Activated CD8-positive, alpha-beta memory T cell treated with anti-CD3 and anti-CD28 coated beads, Interleukin-2, amount 50 U/mL, for 4 hours (primary cell): Measurements from ENCODE around the gene OCA2.
"Not testable (repeated sequence)": the region's sequence is repeated elsewhere in the genome, so short reads cannot be mapped to it uniquely, and the experiment has no call there.

Experiments
- DNase-seq: peaks from one replicate; pipeline ENCODE4 v3.0.0-alpha.2; 2020

The OCA2 gene

GRCh38 chr15:28021281-28022039 lies 77.7 kb downstream of the OCA2 start:
- no peak for DNase-seq

DNA sequence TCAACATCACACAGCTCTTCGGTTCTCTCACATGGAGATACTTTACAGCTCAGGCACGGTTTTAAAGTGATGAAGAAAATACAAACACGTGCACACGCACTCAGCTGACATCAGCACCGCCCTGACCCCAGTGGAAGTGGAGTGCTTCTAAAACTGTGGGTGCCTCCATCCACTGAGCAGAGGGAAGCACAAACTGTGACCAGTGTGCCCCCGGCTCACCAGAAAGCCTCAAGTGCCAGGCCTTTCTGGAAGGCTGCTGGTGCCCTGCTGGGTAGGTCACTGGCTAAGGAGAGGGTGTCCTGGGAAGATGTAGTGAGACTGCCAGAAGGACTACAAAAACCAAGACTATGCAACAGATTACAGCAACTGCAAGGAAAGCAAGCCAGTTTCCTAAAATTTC lies 78.5 kb downstream of the OCA2 start:
- no peak for DNase-seq

GRCh38 chr15:28019594-28020309 lies 79.4 kb downstream of the OCA2 start:
- no peak for DNase-seq

DNA sequence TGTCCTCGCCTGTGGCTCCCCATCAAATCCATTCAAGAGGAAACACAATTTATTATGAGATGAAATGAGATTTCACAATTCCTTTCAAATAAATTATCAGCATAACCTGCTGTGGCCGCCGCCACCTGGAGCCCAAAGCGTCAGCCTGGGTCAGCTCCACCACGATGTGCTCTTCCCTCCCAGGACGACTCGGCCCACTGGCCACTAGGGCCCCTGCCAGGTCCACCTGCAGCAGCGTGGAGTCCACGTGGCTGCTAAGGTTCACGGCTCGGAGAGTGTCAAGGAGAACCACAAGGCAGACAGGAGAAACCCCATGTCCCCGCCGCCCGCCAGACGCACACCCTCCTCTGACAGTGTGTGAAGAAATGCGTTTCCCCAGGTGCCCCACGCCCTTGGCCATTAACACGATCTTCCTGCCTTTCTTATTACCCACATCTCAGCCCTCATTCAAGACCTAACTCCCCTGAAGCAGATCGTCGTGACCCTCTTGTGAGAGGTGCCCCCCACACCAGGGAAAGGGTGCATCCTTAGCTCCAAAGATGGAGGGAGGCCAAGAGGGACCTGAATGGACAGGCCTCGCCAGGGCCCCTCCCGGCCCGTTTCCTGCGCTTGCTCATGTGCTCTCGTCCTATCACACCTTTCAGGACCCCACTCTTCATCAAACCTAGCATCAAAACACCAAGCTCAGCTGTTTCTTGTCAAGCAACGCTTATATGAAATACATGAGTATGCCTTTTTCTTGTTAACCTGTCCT lies 80.6 kb downstream of the OCA2 start:
- DNase-seq = no peak

- no peak for DNase-seq
Measured at GRCh38 chr15:28017423-28017924, 81.6 kb downstream of the OCA2 start.

DNA sequence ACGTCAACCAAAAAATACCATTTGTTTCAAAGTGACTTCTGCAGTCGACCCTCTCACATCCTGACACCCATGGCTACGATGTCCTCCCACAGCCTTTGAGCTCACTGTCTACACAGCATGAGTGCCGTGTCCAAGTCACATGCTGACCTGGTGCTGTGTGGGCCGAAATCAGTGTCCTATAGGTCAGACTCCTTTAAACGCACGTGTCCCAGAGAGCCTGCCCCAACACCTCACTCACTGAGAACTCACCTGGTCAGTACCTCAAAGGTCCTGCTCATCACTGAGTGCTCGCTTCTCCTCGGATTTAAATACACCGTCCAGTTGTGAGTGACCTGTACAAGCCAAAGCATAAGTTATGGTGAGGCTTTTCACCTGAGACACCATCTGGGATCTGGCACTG lies 83.3 kb downstream of the OCA2 start:
- no peak for DNase-seq

GRCh38 chr15:28014623-28015200 lies 84.4 kb downstream of the OCA2 start:
- no peak for DNase-seq

DNA sequence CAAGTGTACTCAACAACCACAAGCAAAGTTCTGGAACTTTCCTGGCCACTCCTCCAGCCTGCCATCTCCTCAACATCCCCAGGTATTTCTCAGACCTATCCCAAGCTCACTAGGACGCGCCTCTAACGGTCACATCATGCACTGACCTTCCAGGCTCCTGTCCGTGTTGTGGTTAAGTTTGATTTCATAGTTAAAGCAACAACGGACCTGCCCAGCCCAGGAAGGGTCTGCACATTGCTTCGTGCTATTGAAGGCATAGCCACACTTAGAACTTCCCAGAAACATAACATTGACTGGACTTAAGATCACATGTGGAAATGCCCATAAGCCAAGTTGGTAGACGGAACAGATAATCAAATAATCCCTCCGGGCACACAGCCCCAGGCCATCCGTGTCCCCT lies 85.1 kb downstream of the OCA2 start:
- no peak for DNase-seq

- no peak for DNase-seq
Measured at GRCh38 chr15:28013480-28013879, 85.6 kb downstream of the OCA2 start.

DNA sequence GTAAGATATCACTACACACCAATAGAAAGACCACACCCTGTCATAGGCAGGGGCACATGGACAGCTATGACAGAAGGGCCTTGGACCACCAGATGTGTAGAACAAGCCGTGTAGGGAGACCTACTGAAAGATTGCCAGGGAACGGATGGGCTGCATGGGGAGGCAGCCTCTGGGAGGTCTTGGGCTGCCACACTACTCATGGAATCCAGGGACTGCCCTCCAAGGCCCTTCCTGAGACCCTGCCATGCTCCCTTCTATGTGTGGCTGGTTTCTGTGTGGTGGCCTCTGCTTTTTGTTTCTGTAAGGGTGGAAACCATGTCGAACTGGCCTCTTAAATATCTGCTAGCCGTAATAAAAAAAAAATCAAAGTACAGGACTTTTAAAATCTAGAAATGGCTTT lies 86.9 kb downstream of the OCA2 start:
- no peak for DNase-seq

- DNase-seq = not testable (repeated sequence)
Measured at GRCh38 chr15:28008175-28008574, 90.9 kb downstream of the OCA2 start.

DNA sequence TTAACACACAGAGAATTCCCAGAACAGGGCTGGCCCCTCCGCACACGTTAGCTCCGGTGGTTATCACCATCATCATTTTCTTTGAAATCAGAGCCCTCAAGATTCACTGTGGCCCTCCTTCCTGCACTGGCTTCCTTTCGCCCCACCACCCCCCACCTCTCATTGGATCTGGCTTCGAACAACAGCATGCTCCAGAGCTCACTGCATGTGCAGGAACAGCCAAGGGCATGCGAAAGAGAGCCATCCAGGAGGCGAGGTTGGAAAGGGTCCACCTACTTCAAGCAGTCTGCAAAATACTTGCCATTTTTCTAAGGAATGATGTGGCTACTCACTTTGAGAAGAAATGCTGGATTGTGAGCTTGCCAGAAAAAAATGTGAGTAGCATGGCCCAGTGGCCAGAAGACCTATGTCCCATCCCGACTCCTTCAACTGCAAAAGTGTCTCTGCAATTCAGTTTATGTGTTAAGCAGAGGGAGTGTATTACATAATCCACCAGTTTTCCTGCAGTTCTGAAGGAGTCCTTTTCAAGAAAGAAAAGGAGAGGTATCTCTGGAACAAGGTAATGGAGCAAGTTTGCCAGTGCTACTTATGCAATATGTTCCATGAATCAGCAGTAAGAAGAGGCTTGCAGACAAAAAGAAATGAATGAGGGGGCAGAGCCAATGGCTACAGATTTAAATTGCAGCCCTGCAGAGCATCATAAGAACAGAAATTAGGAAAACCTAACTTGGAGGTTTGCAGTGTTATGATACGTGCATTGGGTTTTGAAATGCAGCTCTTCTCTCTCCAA lies 92.8 kb downstream of the OCA2 start:
- DNase-seq = no peak

GRCh38 chr15:28005004-28005527 lies 94.0 kb downstream of the OCA2 start:
- DNase-seq = no peak

GRCh38 chr15:28004143-28005003 lies 94.7 kb downstream of the OCA2 start:
- DNase-seq = no peak

GRCh38 chr15:28003302-28004037 lies 95.6 kb downstream of the OCA2 start:
- no peak for DNase-seq

DNA sequence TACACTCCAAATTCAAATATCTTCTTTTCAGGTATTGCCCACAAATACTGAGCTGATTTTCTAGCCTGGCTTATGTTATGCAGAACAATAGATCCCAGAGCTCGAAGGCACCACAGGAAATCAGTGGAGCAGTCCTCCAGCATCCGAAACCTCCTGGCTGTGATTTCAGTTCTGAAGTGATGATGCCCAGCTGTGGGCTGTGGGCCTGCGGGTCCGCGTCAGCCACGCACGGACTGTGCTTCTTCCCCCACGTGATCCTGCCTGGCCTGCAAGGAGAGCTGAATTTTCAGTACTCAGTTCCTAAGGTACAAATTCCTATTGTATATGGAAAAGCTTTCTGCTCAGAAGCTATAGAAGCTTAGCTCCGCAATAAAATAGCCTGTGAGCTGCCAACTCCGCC lies 96.2 kb downstream of the OCA2 start:
- DNase-seq = no peak

- DNase-seq = no peak
Measured at GRCh38 chr15:28002136-28002861, 96.8 kb downstream of the OCA2 start.

DNA sequence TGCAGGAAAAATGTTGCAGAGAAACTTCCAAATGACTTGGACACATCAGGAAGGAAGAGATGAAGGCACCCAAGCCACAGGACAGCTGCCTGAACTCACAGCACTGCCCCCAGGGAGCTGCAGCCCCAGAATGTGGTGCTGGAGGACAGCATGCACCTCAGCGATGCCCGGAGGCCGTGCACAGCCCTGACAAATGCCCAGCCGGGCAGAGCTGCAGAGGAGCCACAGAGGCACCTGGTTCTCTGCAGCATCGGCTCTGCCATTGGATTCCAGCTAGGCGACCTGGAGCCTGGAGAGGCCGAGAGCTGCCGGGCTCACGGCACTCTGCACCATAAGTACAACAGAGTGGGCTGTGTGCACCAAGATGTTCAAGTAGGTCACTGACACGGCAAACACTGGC lies 97.5 kb downstream of the OCA2 start:
- no peak for DNase-seq

GRCh38 chr15:27993996-27994780 lies 104.9 kb downstream of the OCA2 start:
- no peak for DNase-seq
